H9 (cell line): Measurements from ENCODE around the gene FAM53A. TPM values are rescaled to one million over a fixed set of nuclear protein-coding genes. Genes with fewer than 3 reads are reported as not detected.

Source experiments
- DNase-seq: peaks from one replicate; pipeline ENCODE4 v3.0.0-alpha.2; 2017
- H2AFZ ChIP-seq: one replicate; pipeline ENCODE4 v1.6.1; 2013; ENCODE audit warnings: mild to moderate bottlenecking, low read length, control low read depth, moderate library complexity
- H2AK5ac ChIP-seq: 2 replicates; pipeline ENCODE4 v1.6.1; 2013; ENCODE audit warnings: low read length, control low read depth, mixed read lengths; ENCODE audit not compliant: insufficient read length
- H2BK120ac ChIP-seq: one replicate; pipeline ENCODE4 v1.6.1; 2013; ENCODE audit warnings: low read depth, mild to moderate bottlenecking, low read length, control low read depth, inconsistent platforms; ENCODE audit not compliant: poor library complexity, severe bottlenecking
- H2BK12ac ChIP-seq: 2 replicates; pipeline ENCODE4 v1.6.1; 2013; ENCODE audit warnings: low read length, control low read depth, mixed read lengths, low read depth; ENCODE audit not compliant: insufficient read length
- H2BK15ac ChIP-seq: 2 replicates; pipeline ENCODE4 v1.6.1; 2013; ENCODE audit warnings: low read depth, low read length, control low read depth
- H2BK20ac ChIP-seq: one replicate; pipeline ENCODE4 v1.6.1; 2013; ENCODE audit warnings: low read depth, mild to moderate bottlenecking, low read length, control low read depth, inconsistent platforms; ENCODE audit not compliant: poor library complexity, severe bottlenecking
- H2BK5ac ChIP-seq: 2 replicates; pipeline ENCODE4 v1.6.1; 2013; ENCODE audit warnings: low read length, control low read depth, mixed read lengths; ENCODE audit not compliant: insufficient read length
- H3K14ac ChIP-seq: 2 replicates; pipeline ENCODE4 v1.6.1; 2013; ENCODE audit warnings: low read length, control low read depth; ENCODE audit not compliant: insufficient read depth
- H3K18ac ChIP-seq: 2 replicates; pipeline ENCODE4 v1.6.1; 2013; ENCODE audit warnings: low read depth, mild to moderate bottlenecking, mixed read lengths, low read length, control low read depth; ENCODE audit not compliant: insufficient read length
- H3K23ac ChIP-seq: 2 replicates; pipeline ENCODE4 v1.6.1; 2013; ENCODE audit warnings: low read length, control low read depth, mixed read lengths, low read depth; ENCODE audit not compliant: insufficient read length
- H3K23me2 ChIP-seq: 2 replicates; pipeline ENCODE4 v1.6.1; 2013; ENCODE audit warnings: low read depth, mild to moderate bottlenecking, mixed read lengths, low read length, control low read depth; ENCODE audit not compliant: insufficient read length, poor library complexity, severe bottlenecking
- H3K27ac ChIP-seq: 2 replicates; pipeline ENCODE4 v1.5.1; 2013; ENCODE audit warnings: low read length, control low read depth, mixed read lengths, low read depth; ENCODE audit not compliant: insufficient read length
- H3K27me3 ChIP-seq: 2 replicates; pipeline ENCODE4 v1.6.1; 2013; ENCODE audit warnings: low read length, control low read depth, inconsistent platforms; ENCODE audit not compliant: insufficient read depth
- H3K4ac ChIP-seq: 2 replicates; pipeline ENCODE4 v1.6.1; 2013; ENCODE audit warnings: low read depth, mild to moderate bottlenecking, control low read depth, inconsistent platforms, low read length, moderate library complexity
- H3K4me1 ChIP-seq: 2 replicates; pipeline ENCODE4 v1.6.1; 2013; ENCODE audit warnings: low read length, control low read depth, inconsistent platforms; ENCODE audit not compliant: insufficient read depth
- H3K4me2 ChIP-seq: 2 replicates; pipeline ENCODE4 v1.6.1; 2013; ENCODE audit warnings: low read length, control low read depth, mixed read lengths; ENCODE audit not compliant: insufficient read length, insufficient read depth
- H3K56ac ChIP-seq: 2 replicates; pipeline ENCODE4 v1.6.1; 2013; ENCODE audit warnings: low read depth, mild to moderate bottlenecking, mixed read lengths, low read length, control low read depth; ENCODE audit not compliant: insufficient read length
- H3K79me1 ChIP-seq: 2 replicates; pipeline ENCODE4 v1.6.1; 2013; ENCODE audit warnings: low read depth, mild to moderate bottlenecking, moderate library complexity, low read length, control low read depth, inconsistent platforms; ENCODE audit not compliant: insufficient read depth, poor library complexity, severe bottlenecking
- H3K79me2 ChIP-seq: 2 replicates; pipeline ENCODE4 v1.6.1; 2013; ENCODE audit warnings: low read length, control low read depth, inconsistent platforms; ENCODE audit not compliant: insufficient read depth
- H3K9ac ChIP-seq: 2 replicates; pipeline ENCODE4 v1.6.1; 2013; ENCODE audit warnings: low read length, control low read depth, mixed read lengths; ENCODE audit not compliant: insufficient read length; ENCODE audit errors: extremely low read depth
- H3K9me3 ChIP-seq: one replicate; pipeline ENCODE4 v1.6.1; 2013; ENCODE audit warnings: low read depth, low read length, inconsistent platforms; ENCODE audit not compliant: control insufficient read depth
- H3T11ph ChIP-seq: one replicate; pipeline ENCODE4 v1.6.1; 2013; ENCODE audit warnings: mild to moderate bottlenecking, low read length, control low read depth, inconsistent platforms
- H4K20me1 ChIP-seq: one replicate; pipeline ENCODE4 v1.6.1; 2013; ENCODE audit not compliant: control insufficient read depth, insufficient read length, insufficient read depth
- H4K5ac ChIP-seq: 2 replicates; pipeline ENCODE4 v1.6.1; 2013; ENCODE audit warnings: low read depth, mild to moderate bottlenecking, mixed read lengths, low read length, control low read depth; ENCODE audit not compliant: insufficient read length
- H4K8ac ChIP-seq: replicated peaks from 2 replicates; pipeline ENCODE4 v1.6.1; 2013; ENCODE audit warnings: low read length, control low read depth, mixed read lengths, low read depth; ENCODE audit not compliant: insufficient read length
- H4K91ac ChIP-seq: 2 replicates; pipeline ENCODE4 v1.6.1; 2013; ENCODE audit warnings: low read depth, mild to moderate bottlenecking, moderate library complexity, mixed read lengths, low read length, control low read depth; ENCODE audit not compliant: insufficient read length
- H3K27ac Mint-ChIP-seq, 3 experiments: 2 replicates in 2 of 3; 3 replicates in 1 of 3; pipeline ENCODE4 v1.8.0; 2020 to 2021; ENCODE audit warnings: mixed read lengths in 3 of 3, mild to moderate bottlenecking in 1 of 3, moderate library complexity in 1 of 3
- H3K27me3 Mint-ChIP-seq: 2 replicates; pipeline ENCODE4 v1.8.0; 2021; ENCODE audit warnings: low read depth, mild to moderate bottlenecking, moderate library complexity, mixed read lengths
- H3K36me3 Mint-ChIP-seq, 3 experiments: 2 replicates in 2 of 3; 3 replicates in 1 of 3; pipeline ENCODE4 v1.8.0; 2020 to 2021; ENCODE audit warnings: low read depth in 3 of 3, mixed read lengths in 3 of 3; ENCODE audit not compliant: insufficient read depth in 1 of 3
- H3K4me1 Mint-ChIP-seq, 2 experiments: 2 replicates each; pipeline ENCODE4 v1.8.0; 2020; ENCODE audit warnings: mixed read lengths in 2 of 2
- H3K4me3 Mint-ChIP-seq, 2 experiments: 2 replicates in 1 of 2; 3 replicates in 1 of 2; pipeline ENCODE4 v1.8.0; 2020 to 2021; ENCODE audit warnings: mild to moderate bottlenecking in 2 of 2, mixed read lengths in 2 of 2, moderate library complexity in 1 of 2
- H3K9me3 Mint-ChIP-seq, 2 experiments: 2 replicates in 1 of 2; 3 replicates in 1 of 2; pipeline ENCODE4 v1.8.0; 2020; ENCODE audit warnings: mild to moderate bottlenecking in 2 of 2, mixed read lengths in 2 of 2, moderate library complexity in 1 of 2
- CTCF ChIP-seq: fragments of 200-600 bp; sonication (generic); conservative IDR thresholded peaks from 3 replicates; pipeline ENCODE4 v1.8.0; 2021; ENCODE audit warnings: antibody characterized with exemption, mild to moderate bottlenecking
- WGBS: extraction: QIAGEN DNeasy Blood & Tissue Kit; methylation state at CpG from one replicate; pipeline ENCODE4 v1.1.7; 2013; ENCODE audit warnings: missing lambda C conversion rate, low lambda C conversion rate, mixed read lengths; ENCODE audit not compliant: insufficient read length; ENCODE audit errors: extremely low coverage; 5-methylcytosine and 5-hydroxymethylcytosine counted together
- total RNA-seq: library from RNA; stranded (reverse); gene quantifications from 2 replicates; pipeline ENCODE4 v1.2.1, GENCODE V29; 2021

Gene FAM53A
- total RNA-seq, 1 experiment from 2014 or later: 2.4 TPM

- Mint-ChIP-seq H3K4me1 (peaks cover 6 to 12% of the 10 kb centered on the region in 2 experiments), H3K36me3 (no peaks in the 10 kb centered on the region), H3K27ac (no peak overlapping the region), H3K27me3 (no peaks in the 10 kb centered on the region), H3K4me3 (no peak overlapping the region), H3K9me3 (no peaks in the 10 kb centered on the region)
- H4K20me1 ChIP-seq: no peaks in the 10 kb centered on the region
- no peaks in the 10 kb centered on the region for H3K9me3 ChIP-seq
- no peaks in the 10 kb centered on the region for H3K4me1 ChIP-seq
- H3K56ac ChIP-seq: no peak overlapping the region
- no peak overlapping the region for H3K9ac ChIP-seq
- no peak overlapping the region for H2AFZ ChIP-seq
- no peaks in the 10 kb centered on the region for H3K79me1 ChIP-seq
- no peak overlapping the region for H2AK5ac ChIP-seq
- H2BK15ac ChIP-seq: no peak overlapping the region
- DNase-seq: no peak
- H2BK5ac ChIP-seq: no peak overlapping the region
- H2BK20ac ChIP-seq: no peak overlapping the region
- no peaks in the 10 kb centered on the region for H3K79me2 ChIP-seq
- no peak overlapping the region for H4K8ac ChIP-seq
- no peak for TF ChIP-seq CTCF
- H3K23ac ChIP-seq: no peak overlapping the region
- H3K18ac ChIP-seq: no peak overlapping the region
- no CpG with 5 or more reads among the region's 48 CpGs for WGBS
- H3K14ac ChIP-seq: no peak overlapping the region
- H4K5ac ChIP-seq: no peak overlapping the region
- H3K27ac ChIP-seq: no peak overlapping the region
- H4K91ac ChIP-seq: no peak overlapping the region
- H2BK120ac ChIP-seq: no peak overlapping the region
- H3K4me2 ChIP-seq: no peak overlapping the region
- no peaks in the 10 kb centered on the region for H3K27me3 ChIP-seq
- H2BK12ac ChIP-seq: no peak overlapping the region
- no peaks in the 10 kb centered on the region for H3K23me2 ChIP-seq
- no peak overlapping the region for H3T11ph ChIP-seq
- H3K4ac ChIP-seq: no peak overlapping the region
Observed at GRCh38 chr4:1643971-1644735, 40.0 kb downstream of the FAM53A start.
